ENCODE measurements around the gene SPG11. TPM values are rescaled to one million over a fixed set of nuclear protein-coding genes. Genes with fewer than 3 reads are reported as not detected.

The SPG11 gene
- total and polyA plus RNA-seq, 10 of the 15 experiments (the other 5 are each of a cell fraction or from before 2014, with no cell fraction given) = 22.1 to 85.1 (median 47.2) TPM

DNA sequence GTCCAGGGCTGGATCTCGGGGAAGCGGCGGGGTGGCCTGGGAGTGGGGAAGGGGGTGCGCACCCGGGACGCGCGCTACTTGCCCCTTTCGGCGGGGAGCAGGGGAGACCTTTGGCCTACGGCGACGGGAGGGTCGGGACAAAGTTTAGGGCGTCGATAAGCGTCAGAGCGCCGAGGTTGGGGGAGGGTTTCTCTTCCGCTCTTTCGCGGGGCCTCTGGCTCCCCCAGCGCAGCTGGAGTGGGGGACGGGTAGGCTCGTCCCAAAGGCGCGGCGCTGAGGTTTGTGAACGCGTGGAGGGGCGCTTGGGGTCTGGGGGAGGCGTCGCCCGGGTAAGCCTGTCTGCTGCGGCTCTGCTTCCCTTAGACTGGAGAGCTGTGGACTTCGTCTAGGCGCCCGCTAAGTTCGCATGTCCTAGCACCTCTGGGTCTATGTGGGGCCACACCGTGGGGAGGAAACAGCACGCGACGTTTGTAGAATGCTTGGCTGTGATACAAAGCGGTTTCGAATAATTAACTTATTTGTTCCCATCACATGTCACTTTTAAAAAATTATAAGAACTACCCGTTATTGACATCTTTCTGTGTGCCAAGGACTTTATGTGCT is 48.4 kb upstream of the SPG11 start (continued):
- TF ChIP-seq, protein P1, sequence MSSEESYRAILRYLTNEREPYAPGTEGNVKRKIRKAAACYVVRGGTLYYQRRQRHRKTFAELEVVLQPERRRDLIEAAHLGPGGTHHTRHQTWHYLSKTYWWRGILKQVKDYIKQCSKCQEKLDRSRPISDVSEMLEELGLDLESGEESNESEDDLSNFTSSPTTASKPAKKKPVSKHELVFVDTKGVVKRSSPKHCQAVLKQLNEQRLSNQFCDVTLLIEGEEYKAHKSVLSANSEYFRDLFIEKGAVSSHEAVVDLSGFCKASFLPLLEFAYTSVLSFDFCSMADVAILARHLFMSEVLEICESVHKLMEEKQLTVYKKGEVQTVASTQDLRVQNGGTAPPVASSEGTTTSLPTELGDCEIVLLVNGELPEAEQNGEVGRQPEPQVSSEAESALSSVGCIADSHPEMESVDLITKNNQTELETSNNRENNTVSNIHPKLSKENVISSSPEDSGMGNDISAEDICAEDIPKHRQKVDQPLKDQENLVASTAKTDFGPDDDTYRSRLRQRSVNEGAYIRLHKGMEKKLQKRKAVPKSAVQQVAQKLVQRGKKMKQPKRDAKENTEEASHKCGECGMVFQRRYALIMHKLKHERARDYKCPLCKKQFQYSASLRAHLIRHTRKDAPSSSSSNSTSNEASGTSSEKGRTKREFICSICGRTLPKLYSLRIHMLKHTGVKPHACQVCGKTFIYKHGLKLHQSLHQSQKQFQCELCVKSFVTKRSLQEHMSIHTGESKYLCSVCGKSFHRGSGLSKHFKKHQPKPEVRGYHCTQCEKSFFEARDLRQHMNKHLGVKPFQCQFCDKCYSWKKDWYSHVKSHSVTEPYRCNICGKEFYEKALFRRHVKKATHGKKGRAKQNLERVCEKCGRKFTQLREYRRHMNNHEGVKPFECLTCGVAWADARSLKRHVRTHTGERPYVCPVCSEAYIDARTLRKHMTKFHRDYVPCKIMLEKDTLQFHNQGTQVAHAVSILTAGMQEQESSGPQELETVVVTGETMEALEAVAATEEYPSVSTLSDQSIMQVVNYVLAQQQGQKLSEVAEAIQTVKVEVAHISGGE (CRISPR knock-in tag; IDR thresholded peaks at IDR 0.05) = peak; percentile 29; the same call in 1 of the 2 replicates
- TF ChIP-seq RUNX3 (IDR thresholded peaks at IDR 0.05; ENCODE audit: low read length) (0 out of 2 replicates have a peak, but pooled peaks have one; percentile 1), TCF12 (IDR thresholded peaks at IDR 0.05; ENCODE audit: low read depth, low read length) (0 out of 2 replicates have a peak, but pooled peaks have one; percentile 49), DPF2 (IDR thresholded peaks at IDR 0.05) (no peak; the same call in 1 of the 2 replicates), BCL11A (IDR thresholded peaks at IDR 0.05; ENCODE audit: low read depth, low read length) (peak; percentile 7; the same call in 1 of the 2 replicates), CHD2 (IDR thresholded peaks at IDR 0.05; ENCODE audit: borderline replicate concordance, low read depth, low read length) (0 out of 2 replicates have a peak, but pooled peaks have one; percentile 4), CHD1 (IDR thresholded peaks at IDR 0.05; ENCODE audit: low read depth, low read length) (peak; percentile 2; the same call in 1 of the 2 replicates), STAT1 (conservative IDR thresholded peaks at IDR 0.05) (no peak), TARDBP (IDR thresholded peaks at IDR 0.05; ENCODE audit: borderline replicate concordance) (no peak), MTA3 (IDR thresholded peaks at IDR 0.05; ENCODE audit: borderline replicate concordance, low read length) (peak; percentile 56; the same call in 1 of the 2 replicates), ETV6 (conservative IDR thresholded peaks at IDR 0.05 in 1 of 2, IDR thresholded peaks at IDR 0.05 in 1 of 2; ENCODE audit: borderline replicate concordance in 1 of 2, low read depth in 1 of 2) (no peak), LARP7 (IDR thresholded peaks at IDR 0.05) (peak; percentile 94), SIN3A (IDR thresholded peaks at IDR 0.05; ENCODE audit: low read depth, low read length) (no peak; the same call in 1 of the 2 replicates), POLR2A (IDR thresholded peaks at IDR 0.05; ENCODE audit: low read depth, low read length) (peak; percentile 85), SRF (IDR thresholded peaks at IDR 0.05; ENCODE audit: low read depth in 2 of 2, low read length in 2 of 2) (no peak), HDGF (IDR thresholded peaks at IDR 0.05) (0 out of 2 replicates have a peak, but pooled peaks have one; percentile 32), IKZF1 (conservative IDR thresholded peaks at IDR 0.05) (0 out of 2 replicates have a peak, but pooled peaks have one; percentile 10), SMAD1 (IDR thresholded peaks at IDR 0.05; ENCODE audit: low read depth, partially characterized antibody) (peak; percentile 9), CBX3 (IDR thresholded peaks at IDR 0.05; ENCODE audit: borderline replicate concordance, low read depth) (no peak)
- TF ChIP-seq, protein P2, sequence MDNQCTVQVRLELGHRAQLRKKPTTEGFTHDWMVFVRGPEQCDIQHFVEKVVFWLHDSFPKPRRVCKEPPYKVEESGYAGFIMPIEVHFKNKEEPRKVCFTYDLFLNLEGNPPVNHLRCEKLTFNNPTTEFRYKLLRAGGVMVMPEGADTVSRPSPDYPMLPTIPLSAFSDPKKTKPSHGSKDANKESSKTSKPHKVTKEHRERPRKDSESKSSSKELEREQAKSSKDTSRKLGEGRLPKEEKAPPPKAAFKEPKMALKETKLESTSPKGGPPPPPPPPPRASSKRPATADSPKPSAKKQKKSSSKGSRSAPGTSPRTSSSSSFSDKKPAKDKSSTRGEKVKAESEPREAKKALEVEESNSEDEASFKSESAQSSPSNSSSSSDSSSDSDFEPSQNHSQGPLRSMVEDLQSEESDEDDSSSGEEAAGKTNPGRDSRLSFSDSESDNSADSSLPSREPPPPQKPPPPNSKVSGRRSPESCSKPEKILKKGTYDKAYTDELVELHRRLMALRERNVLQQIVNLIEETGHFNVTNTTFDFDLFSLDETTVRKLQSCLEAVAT (IDR thresholded peaks at IDR 0.05) = peak; percentile 97
- TF ChIP-seq, protein P3, sequence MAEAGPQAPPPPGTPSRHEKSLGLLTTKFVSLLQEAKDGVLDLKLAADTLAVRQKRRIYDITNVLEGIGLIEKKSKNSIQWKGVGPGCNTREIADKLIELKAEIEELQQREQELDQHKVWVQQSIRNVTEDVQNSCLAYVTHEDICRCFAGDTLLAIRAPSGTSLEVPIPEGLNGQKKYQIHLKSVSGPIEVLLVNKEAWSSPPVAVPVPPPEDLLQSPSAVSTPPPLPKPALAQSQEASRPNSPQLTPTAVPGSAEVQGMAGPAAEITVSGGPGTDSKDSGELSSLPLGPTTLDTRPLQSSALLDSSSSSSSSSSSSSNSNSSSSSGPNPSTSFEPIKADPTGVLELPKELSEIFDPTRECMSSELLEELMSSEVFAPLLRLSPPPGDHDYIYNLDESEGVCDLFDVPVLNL (IDR thresholded peaks at IDR 0.05; ENCODE audit: low read depth, low read length) = no peak
- TF ChIP-seq, protein P4, sequence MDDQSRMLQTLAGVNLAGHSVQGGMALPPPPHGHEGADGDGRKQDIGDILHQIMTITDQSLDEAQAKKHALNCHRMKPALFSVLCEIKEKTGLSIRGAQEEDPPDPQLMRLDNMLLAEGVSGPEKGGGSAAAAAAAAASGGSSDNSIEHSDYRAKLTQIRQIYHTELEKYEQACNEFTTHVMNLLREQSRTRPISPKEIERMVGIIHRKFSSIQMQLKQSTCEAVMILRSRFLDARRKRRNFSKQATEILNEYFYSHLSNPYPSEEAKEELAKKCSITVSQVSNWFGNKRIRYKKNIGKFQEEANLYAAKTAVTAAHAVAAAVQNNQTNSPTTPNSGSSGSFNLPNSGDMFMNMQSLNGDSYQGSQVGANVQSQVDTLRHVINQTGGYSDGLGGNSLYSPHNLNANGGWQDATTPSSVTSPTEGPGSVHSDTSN (IDR thresholded peaks at IDR 0.05; ENCODE audit: insufficient replicate concordance, low read depth, low read length) = peak; percentile 28
